ENCODE measurements around the gene PLEKHM2.

PLEKHM2 gene

DNA sequence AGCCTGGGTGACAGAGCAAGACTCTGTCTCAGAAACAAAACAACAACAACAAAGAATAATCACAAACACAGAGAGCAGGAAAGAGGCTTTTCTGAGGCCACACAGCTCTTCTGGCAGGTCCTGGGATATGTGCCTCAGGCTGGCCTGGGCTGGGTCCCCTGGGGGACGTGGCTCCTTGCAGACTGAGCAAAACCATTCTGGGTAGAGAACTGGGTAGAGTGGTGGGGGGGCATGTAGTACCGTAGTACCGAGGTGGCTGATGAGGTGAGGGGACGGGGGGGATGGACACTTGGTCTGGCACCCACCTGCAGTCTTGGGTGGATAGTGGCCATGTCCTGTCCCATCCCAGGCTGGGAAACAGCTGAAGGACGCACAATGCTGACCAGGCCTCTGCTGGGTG lies 64.1 kb downstream of the PLEKHM2 start:
- Histone ChIP-seq H3K4me1 (ENCODE audit: control insufficient read depth, insufficient read depth, low read length, poor library complexity, severe bottlenecking) (no peaks in the 10 kb centered on the region), H3K27ac (ENCODE audit: insufficient read depth, low read length, poor library complexity, severe bottlenecking) (no peak overlapping the region), H3K36me3 (ENCODE audit: control insufficient read depth, insufficient read depth, low read length) (no peaks in the 10 kb centered on the region), H3K9me3 (ENCODE audit: control insufficient read depth, low read length) (no peaks in the 10 kb centered on the region), H3K27me3 (replicated peaks; ENCODE audit: control insufficient read depth, insufficient read depth, low read length, poor library complexity, severe bottlenecking) (no peaks in the 10 kb centered on the region), H3K4me3 (ENCODE audit: insufficient read depth, low read depth, low read length, poor library complexity, severe bottlenecking) (no peak overlapping the region)
- no peak for DNase-seq

DNA sequence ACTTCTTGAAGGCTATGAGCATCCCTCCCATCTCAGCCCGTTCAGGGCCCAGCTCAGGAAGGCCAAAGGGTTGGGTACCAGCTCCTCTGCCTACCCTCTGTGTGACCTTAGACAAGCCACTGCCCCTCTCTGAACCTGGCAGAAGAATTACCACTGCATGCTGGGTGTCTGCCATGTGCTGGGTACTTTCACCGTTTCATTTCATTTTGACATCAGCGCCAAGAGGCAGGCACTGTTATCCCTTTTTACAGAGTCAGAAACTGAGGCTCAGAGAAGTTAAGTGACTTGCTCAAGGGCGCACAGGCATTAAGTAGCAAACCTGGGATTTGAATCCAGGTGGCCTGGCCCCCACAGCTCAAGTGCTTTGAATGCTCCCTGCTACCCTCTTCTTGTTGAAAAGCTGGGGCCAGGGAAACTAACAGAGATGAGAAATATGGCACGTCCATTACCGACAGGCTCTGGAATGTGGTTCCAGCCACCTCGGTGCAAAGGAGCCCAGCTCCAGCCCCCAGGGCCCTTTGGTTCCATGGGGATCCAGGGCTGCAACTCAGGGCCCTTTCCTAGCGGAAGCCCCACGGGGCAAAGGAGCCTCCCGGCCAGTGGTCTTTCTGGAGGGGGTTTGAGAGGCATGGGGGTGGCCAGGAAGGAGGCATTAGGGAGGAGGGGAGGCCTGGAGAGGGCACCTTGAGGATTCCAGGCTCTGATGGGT lies 64.7 kb downstream of the PLEKHM2 start:
- H3K36me3 ChIP-seq (ENCODE audit: control insufficient read depth, insufficient read depth, low read length), result no peaks in the 10 kb centered on the region
- no peaks in the 10 kb centered on the region for H3K9me3 ChIP-seq (ENCODE audit: control insufficient read depth, low read length)
- no peak for DNase-seq
- H3K27ac ChIP-seq (ENCODE audit: insufficient read depth, low read length, poor library complexity, severe bottlenecking), result no peak overlapping the region
- H3K27me3 ChIP-seq (replicated peaks; ENCODE audit: control insufficient read depth, insufficient read depth, low read length, poor library complexity, severe bottlenecking), result no peaks in the 10 kb centered on the region
- H3K4me3 ChIP-seq (ENCODE audit: insufficient read depth, low read depth, low read length, poor library complexity, severe bottlenecking), result no peak overlapping the region
- H3K4me1 ChIP-seq (ENCODE audit: control insufficient read depth, insufficient read depth, low read length, poor library complexity, severe bottlenecking), result no peaks in the 10 kb centered on the region

DNA sequence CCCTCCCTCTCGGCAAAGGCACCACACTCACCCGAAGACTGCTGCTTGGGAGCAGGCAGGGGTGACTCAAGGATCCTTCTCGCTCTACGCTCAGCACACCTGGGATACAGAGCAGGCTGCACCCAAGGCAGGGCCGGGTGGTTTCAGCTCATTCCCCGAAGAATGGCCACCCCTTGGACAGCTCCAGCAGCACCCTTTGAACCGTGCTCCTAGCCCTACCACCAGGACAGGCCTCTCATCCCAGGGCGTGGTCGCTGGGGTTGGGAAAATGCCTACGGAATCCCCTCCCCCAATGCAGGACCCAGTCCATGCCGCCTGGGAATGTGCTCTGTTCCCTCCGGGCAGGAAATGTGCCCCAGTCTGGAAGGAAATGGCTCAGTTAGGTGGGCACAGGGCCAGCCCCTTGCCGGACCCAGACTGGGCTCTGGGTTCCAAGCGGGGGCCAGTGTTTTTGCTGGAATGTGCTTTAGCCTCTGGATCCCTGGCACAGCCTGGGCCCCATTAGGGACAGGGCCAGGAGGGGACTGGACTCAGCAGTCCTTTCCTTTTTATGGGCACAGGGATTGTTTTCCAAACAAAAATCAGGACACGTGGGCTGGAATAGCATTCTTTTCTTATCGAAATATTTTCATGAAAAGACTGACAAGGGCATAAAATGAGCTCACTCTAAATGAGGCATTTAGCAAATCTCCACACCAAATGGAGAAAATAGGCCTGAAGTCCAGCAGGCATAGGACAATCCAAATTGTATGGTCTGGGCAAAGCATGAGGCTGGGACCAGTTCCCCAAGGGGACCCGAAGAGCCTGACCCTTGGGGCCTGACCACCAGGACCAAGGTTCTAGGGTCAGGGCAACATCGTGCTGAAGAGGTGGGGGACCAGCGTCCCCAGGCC lies 65.5 kb downstream of the PLEKHM2 start:
- Histone ChIP-seq H3K4me3 (ENCODE audit: insufficient read depth, low read depth, low read length, poor library complexity, severe bottlenecking) (no peak overlapping the region), H3K4me1 (ENCODE audit: control insufficient read depth, insufficient read depth, low read length, poor library complexity, severe bottlenecking) (no peaks in the 10 kb centered on the region), H3K27ac (ENCODE audit: insufficient read depth, low read length, poor library complexity, severe bottlenecking) (no peak overlapping the region), H3K9me3 (ENCODE audit: control insufficient read depth, low read length) (no peaks in the 10 kb centered on the region), H3K36me3 (ENCODE audit: control insufficient read depth, insufficient read depth, low read length) (no peaks in the 10 kb centered on the region), H3K27me3 (replicated peaks; ENCODE audit: control insufficient read depth, insufficient read depth, low read length, poor library complexity, severe bottlenecking) (no peaks in the 10 kb centered on the region)
- no peak for DNase-seq

DNA sequence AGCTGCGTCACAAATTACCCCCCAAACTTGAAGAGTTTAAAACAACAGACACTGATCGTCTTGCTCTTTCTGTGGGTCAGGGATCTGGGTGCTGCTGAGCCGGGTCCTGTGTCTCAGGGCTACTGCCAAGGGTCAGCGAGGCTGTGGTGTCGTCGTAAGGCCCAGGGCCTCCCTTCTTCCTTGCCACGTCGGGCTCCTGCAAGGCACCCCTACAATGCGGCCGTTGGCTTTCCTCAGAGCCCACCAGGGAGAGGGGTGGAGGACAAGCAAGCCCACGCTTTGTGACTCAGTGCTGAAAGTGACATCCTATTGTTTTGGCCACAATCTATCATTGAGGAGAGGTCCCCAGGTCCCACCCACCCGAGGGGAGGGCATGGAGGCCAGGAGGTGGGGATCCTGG lies 66.8 kb downstream of the PLEKHM2 start:
- no peak overlapping the region for H3K4me3 ChIP-seq (ENCODE audit: insufficient read depth, low read depth, low read length, poor library complexity, severe bottlenecking)
- H3K9me3 ChIP-seq (ENCODE audit: control insufficient read depth, low read length), result no peaks in the 10 kb centered on the region
- no peak for DNase-seq
- no peaks in the 10 kb centered on the region for H3K27me3 ChIP-seq (replicated peaks; ENCODE audit: control insufficient read depth, insufficient read depth, low read length, poor library complexity, severe bottlenecking)
- H3K4me1 ChIP-seq (ENCODE audit: control insufficient read depth, insufficient read depth, low read length, poor library complexity, severe bottlenecking), result no peaks in the 10 kb centered on the region
- no peak overlapping the region for H3K27ac ChIP-seq (ENCODE audit: insufficient read depth, low read length, poor library complexity, severe bottlenecking)
- no peaks in the 10 kb centered on the region for H3K36me3 ChIP-seq (ENCODE audit: control insufficient read depth, insufficient read depth, low read length)

DNA sequence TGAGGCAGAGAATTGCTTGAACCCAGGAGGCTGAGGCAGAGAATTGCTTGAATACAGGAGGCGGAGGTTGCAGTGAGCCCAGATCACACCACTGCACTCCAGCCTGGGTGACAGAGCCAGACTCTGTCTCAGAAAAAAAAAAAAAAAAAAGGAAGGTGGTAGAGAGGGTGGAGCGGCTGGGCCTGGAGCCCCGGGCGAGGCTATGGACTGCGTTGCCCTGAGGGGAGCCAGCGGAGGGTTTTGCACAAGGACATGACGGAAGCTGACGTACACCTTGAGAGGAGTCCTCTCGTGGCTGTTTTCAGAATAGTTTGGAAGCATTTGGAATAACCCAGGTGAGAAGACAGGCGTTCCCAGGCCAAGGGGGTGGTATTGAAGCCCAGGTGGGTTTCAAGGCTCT lies 67.6 kb downstream of the PLEKHM2 start:
- Histone ChIP-seq H3K27ac (ENCODE audit: insufficient read depth, low read length, poor library complexity, severe bottlenecking) (no peak overlapping the region), H3K9me3 (ENCODE audit: control insufficient read depth, low read length) (no peaks in the 10 kb centered on the region), H3K36me3 (ENCODE audit: control insufficient read depth, insufficient read depth, low read length) (no peaks in the 10 kb centered on the region), H3K27me3 (replicated peaks; ENCODE audit: control insufficient read depth, insufficient read depth, low read length, poor library complexity, severe bottlenecking) (no peaks in the 10 kb centered on the region), H3K4me3 (ENCODE audit: insufficient read depth, low read depth, low read length, poor library complexity, severe bottlenecking) (no peak overlapping the region), H3K4me1 (ENCODE audit: control insufficient read depth, insufficient read depth, low read length, poor library complexity, severe bottlenecking) (peaks cover 7% of the 10 kb centered on the region)
- no peak for DNase-seq

DNA sequence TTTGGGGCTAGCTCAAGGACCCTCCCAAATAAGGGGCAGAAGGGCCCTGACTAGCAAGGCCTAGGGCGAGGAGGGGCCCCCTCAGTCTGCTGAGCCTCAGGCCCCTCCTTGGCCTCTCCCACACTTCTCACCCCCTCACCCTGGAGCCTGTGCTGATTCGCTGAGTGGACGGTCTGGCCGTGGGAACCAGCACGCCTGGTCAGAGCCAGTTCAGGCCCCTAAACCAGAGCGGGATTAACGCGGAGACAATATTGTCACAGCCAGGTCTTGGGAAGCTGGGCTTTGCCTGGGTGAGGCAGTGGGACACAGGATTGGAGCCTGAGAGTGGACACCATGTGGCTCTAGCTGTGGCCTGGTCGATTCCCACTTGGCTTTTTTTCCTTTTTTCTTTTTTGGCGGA lies 69.7 kb downstream of the PLEKHM2 start:
- Histone ChIP-seq H3K27ac (ENCODE audit: insufficient read depth, low read length, poor library complexity, severe bottlenecking) (no peak overlapping the region), H3K36me3 (ENCODE audit: control insufficient read depth, insufficient read depth, low read length) (no peaks in the 10 kb centered on the region), H3K9me3 (ENCODE audit: control insufficient read depth, low read length) (no peaks in the 10 kb centered on the region), H3K27me3 (replicated peaks; ENCODE audit: control insufficient read depth, insufficient read depth, low read length, poor library complexity, severe bottlenecking) (peaks cover 1% of the 10 kb centered on the region), H3K4me3 (ENCODE audit: insufficient read depth, low read depth, low read length, poor library complexity, severe bottlenecking) (no peak overlapping the region), H3K4me1 (ENCODE audit: control insufficient read depth, insufficient read depth, low read length, poor library complexity, severe bottlenecking) (peaks cover 8% of the 10 kb centered on the region)
- no peak for DNase-seq

DNA sequence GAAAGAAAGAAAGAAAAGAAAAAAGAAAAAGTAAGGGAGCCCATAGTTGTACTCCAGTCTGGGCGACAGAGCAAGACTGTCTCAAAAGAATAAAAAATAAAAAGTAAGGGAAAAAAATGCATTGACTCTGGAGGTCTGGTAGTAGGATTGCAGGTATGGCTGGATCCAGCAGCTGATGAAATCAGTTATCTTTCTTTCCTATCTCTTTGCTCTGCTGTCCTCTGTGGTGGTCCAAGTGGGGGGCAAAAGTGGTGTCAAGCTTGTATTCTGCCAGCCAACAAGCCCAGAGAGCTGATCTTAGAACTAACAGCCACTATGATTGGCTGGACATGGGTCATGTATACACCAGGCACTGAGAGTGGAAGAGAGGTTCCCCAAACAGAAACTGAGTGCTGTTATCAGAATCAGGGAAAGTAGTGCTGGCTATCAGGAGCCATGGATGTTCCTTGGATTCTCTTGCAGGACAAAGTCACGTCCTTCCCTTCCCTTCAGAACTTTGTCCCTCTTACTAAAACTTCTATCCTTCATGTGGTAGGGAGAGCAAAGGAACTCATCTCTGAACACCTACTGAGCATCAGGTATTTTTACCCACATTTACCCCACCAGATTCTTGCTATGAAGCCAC lies 71.0 kb downstream of the PLEKHM2 start:
- Histone ChIP-seq H3K4me3 (ENCODE audit: insufficient read depth, low read depth, low read length, poor library complexity, severe bottlenecking) (no peak overlapping the region), H3K4me1 (ENCODE audit: control insufficient read depth, insufficient read depth, low read length, poor library complexity, severe bottlenecking) (peaks cover 14% of the 10 kb centered on the region), H3K27me3 (replicated peaks; ENCODE audit: control insufficient read depth, insufficient read depth, low read length, poor library complexity, severe bottlenecking) (peaks cover 9% of the 10 kb centered on the region), H3K27ac (ENCODE audit: insufficient read depth, low read length, poor library complexity, severe bottlenecking) (no peak overlapping the region), H3K36me3 (ENCODE audit: control insufficient read depth, insufficient read depth, low read length) (no peaks in the 10 kb centered on the region), H3K9me3 (ENCODE audit: control insufficient read depth, low read length) (no peaks in the 10 kb centered on the region)
- DNase-seq, result no peak

DNA sequence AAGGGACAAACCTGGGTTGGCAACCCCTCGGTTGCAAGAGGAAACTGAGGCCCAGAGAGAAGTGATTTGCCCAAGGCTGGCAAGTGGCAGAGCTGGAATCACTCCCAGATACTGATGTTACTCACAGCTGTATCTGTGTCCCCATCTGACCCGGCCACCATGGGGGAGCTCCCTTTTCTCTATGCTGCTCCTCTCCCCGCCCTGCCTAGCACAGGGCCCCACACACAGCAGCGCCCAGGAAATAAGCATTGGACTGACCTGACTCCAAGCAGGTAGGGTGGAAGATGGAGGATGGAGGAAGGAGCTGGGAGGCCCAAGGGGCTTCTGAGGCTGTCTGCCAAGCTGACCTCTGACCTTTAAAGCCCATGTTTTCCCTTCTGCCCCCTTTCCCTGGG lies 71.5 kb downstream of the PLEKHM2 start:
- peaks cover 10% of the 10 kb centered on the region for H3K27me3 ChIP-seq (replicated peaks; ENCODE audit: control insufficient read depth, insufficient read depth, low read length, poor library complexity, severe bottlenecking)
- peaks cover 14% of the 10 kb centered on the region for H3K4me1 ChIP-seq (ENCODE audit: control insufficient read depth, insufficient read depth, low read length, poor library complexity, severe bottlenecking)
- H3K9me3 ChIP-seq (ENCODE audit: control insufficient read depth, low read length), result no peaks in the 10 kb centered on the region
- H3K27ac ChIP-seq (ENCODE audit: insufficient read depth, low read length, poor library complexity, severe bottlenecking), result no peak overlapping the region
- no peak for DNase-seq
- H3K36me3 ChIP-seq (ENCODE audit: control insufficient read depth, insufficient read depth, low read length), result no peaks in the 10 kb centered on the region
- H3K4me3 ChIP-seq (ENCODE audit: insufficient read depth, low read depth, low read length, poor library complexity, severe bottlenecking), result no peak overlapping the region

DNA sequence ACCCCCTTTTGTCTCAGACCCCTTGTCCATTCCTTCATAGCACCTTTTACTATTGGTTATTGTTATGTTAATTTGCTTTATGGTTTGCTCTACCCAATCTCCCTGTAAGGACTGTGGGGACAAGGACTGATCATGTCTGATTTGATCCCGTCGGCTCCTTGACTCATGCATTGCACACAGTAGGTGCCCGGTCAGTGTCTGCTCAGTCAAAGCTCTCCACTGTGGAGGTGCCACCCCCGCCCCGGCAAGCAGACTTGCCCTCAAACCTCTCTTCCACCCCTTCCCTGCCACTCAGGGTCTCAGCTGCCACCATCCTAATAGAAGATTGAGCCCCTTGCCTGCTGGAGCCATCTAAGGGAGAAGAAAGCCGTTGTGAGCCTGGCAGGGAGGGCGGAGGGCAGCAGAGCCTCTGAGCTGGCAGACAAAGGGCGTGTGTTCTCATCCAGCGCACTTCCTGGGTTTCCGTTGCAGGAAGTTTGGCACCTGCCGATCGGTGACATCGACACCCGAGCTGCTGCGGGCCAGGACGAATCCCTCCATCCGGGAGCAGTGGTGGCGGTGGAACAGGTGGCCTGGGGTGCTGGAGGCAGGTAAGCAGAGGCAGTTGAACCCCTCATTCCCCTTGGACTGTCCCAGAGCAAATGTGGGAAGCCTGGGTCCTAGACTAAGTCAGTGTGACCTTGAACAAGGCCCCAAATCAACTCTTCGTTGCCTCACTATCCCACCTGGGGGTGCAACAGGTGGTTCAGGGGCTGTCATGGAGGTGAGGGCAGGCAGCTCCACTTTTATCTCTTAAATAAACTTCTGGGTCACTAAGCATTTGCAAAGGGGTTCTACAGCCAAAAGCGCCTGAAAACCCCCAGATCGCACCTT lies 72.3 kb downstream of the PLEKHM2 start:
- no peak for DNase-seq
- H3K27me3 ChIP-seq (replicated peaks; ENCODE audit: control insufficient read depth, insufficient read depth, low read length, poor library complexity, severe bottlenecking), result peaks cover 14% of the 10 kb centered on the region
- peaks cover 14% of the 10 kb centered on the region for H3K4me1 ChIP-seq (ENCODE audit: control insufficient read depth, insufficient read depth, low read length, poor library complexity, severe bottlenecking)
- no peak overlapping the region for H3K27ac ChIP-seq (ENCODE audit: insufficient read depth, low read length, poor library complexity, severe bottlenecking)
- no peaks in the 10 kb centered on the region for H3K9me3 ChIP-seq (ENCODE audit: control insufficient read depth, low read length)
- no peaks in the 10 kb centered on the region for H3K36me3 ChIP-seq (ENCODE audit: control insufficient read depth, insufficient read depth, low read length)
- H3K4me3 ChIP-seq (ENCODE audit: insufficient read depth, low read depth, low read length, poor library complexity, severe bottlenecking), result no peak overlapping the region

Measured in effector memory CD4-positive, alpha-beta T cell (primary cell).